ENCODE measurements around the gene ACVR1.

Gene ACVR1

DNA sequence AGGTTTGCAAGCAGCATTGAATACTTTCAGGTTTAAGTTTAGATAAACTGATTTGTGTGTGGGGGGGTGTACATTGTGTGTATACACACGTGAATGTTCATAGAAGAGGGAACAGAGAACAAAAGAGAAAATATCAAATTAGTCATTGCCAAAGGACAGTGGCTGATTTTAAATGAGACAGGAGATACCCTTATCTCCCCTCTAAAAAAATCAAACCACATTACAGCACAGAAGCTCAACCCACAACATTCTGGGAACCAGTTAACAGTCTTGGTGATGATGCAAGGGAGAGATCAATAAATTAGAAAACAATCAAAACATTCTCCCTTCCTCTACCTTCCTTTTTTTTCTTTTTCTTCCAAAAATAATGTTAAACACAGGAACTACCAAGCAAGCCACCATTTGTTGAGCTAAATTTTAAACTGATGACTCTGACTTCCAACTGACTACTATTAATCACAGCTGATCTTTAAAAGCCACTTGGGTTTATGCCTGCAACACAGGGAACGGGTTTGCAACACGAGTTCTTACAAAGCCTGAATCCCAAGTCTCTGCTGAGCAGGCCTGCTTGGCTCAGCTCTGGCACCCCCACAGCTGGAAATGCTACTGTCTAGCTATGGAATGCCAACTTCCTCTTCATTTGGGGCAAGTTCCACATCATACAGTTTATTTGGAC, 128.3 kb downstream of the ACVR1 start:
- DNase-seq = no peak
- H2AK5ac ChIP-seq (ENCODE audit: low read length) = no peak overlapping the region
- no peaks in the 10 kb centered on the region for H3K79me2 ChIP-seq (ENCODE audit: control insufficient read depth, insufficient read depth, low read length, poor library complexity)
- no peak overlapping the region for H2BK12ac ChIP-seq (ENCODE audit: low read length)
- no CpG with 5 or more reads among the region's 3 CpGs for WGBS (ENCODE audit: extremely low coverage, insufficient coverage, insufficient read length)
- peaks cover 0 to 13% of the 10 kb centered on the region in 2 experiments for H3K36me3 ChIP-seq (ENCODE audit: control insufficient read depth in 1 of 2, insufficient read depth in 2 of 2, low read length in 2 of 2)
- H3K4ac ChIP-seq (ENCODE audit: low read depth, low read length) = no peak overlapping the region
- H4K12ac ChIP-seq (ENCODE audit: low read depth, low read length) = no peak overlapping the region
- H3K27ac ChIP-seq (ENCODE audit: low read depth, low read length) = no peak overlapping the region
- no peaks in the 10 kb centered on the region for H3K9me3 ChIP-seq (ENCODE audit: insufficient read depth, low read depth, low read length)
- H4K91ac ChIP-seq (ENCODE audit: low read depth, low read length) = no peak overlapping the region
- no peak overlapping the region for H3K4me3 ChIP-seq (ENCODE audit: low read depth, low read length)
- H3K4me2 ChIP-seq (ENCODE audit: low read length) = no peak overlapping the region
- H3K27me3 ChIP-seq (ENCODE audit: insufficient read depth, low read length) = no peaks in the 10 kb centered on the region
- no peak overlapping the region for H3K14ac ChIP-seq (ENCODE audit: low read length)
- no peak overlapping the region for H2BK5ac ChIP-seq (ENCODE audit: low read depth, low read length, poor library complexity)
- H2AFZ ChIP-seq (ENCODE audit: insufficient read depth, low read length, poor library complexity) = no peak overlapping the region
- H3K79me1 ChIP-seq (ENCODE audit: low read length) = no peaks in the 10 kb centered on the region
- no peak overlapping the region for H4K8ac ChIP-seq (ENCODE audit: low read depth, low read length)
- H2BK120ac ChIP-seq (ENCODE audit: insufficient read depth, low read length, poor library complexity) = no peak overlapping the region
- no peak overlapping the region for H3K9ac ChIP-seq (ENCODE audit: low read length)
- H3K18ac ChIP-seq (ENCODE audit: low read length) = no peak overlapping the region
- H3K23ac ChIP-seq (ENCODE audit: low read length) = no peak overlapping the region
- no peaks in the 10 kb centered on the region for H3K4me1 ChIP-seq (ENCODE audit: control insufficient read depth in 1 of 2, insufficient read depth in 2 of 2, low read length in 2 of 2)

DNA sequence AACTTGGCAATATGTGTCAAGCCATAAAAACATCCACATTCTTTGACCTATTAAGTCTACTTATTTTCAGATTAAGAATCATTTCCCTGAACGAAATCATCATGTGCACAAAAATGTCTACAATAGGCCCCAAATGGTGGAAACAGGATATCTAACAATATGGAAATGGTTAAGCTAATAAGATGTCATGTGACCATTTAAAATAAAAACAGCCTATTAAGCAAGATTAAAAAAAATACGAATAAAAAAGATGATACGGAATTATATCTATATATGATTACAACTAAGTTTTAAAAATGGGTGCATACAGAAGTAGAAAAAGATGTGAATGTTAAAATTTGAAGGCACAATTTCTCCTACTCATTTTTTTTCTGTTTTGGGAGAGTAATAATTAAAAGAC, 128.8 kb downstream of the ACVR1 start:
- Histone ChIP-seq H3K36me3 (ENCODE audit: control insufficient read depth in 1 of 2, insufficient read depth in 2 of 2, low read length in 2 of 2) (peaks cover 0 to 13% of the 10 kb centered on the region in 2 experiments), H3K79me1 (ENCODE audit: low read length) (no peaks in the 10 kb centered on the region), H4K91ac (ENCODE audit: low read depth, low read length) (no peak overlapping the region), H3K4me1 (ENCODE audit: control insufficient read depth in 1 of 2, insufficient read depth in 2 of 2, low read length in 2 of 2) (no peaks in the 10 kb centered on the region), H3K27me3 (ENCODE audit: insufficient read depth, low read length) (no peaks in the 10 kb centered on the region), H4K12ac (ENCODE audit: low read depth, low read length) (no peak overlapping the region), H3K14ac (ENCODE audit: low read length) (no peak overlapping the region), H3K4ac (ENCODE audit: low read depth, low read length) (no peak overlapping the region), H3K4me2 (ENCODE audit: low read length) (no peak overlapping the region), H4K8ac (ENCODE audit: low read depth, low read length) (no peak overlapping the region), H3K9me3 (ENCODE audit: insufficient read depth, low read depth, low read length) (no peaks in the 10 kb centered on the region), H3K9ac (ENCODE audit: low read length) (no peak overlapping the region), H3K79me2 (ENCODE audit: control insufficient read depth, insufficient read depth, low read length, poor library complexity) (no peaks in the 10 kb centered on the region), H2BK12ac (ENCODE audit: low read length) (no peak overlapping the region), H2BK5ac (ENCODE audit: low read depth, low read length, poor library complexity) (no peak overlapping the region), H3K23ac (ENCODE audit: low read length) (no peak overlapping the region), H2AFZ (ENCODE audit: insufficient read depth, low read length, poor library complexity) (no peak overlapping the region), H3K18ac (ENCODE audit: low read length) (no peak overlapping the region), H2AK5ac (ENCODE audit: low read length) (no peak overlapping the region), H3K27ac (ENCODE audit: low read depth, low read length) (no peak overlapping the region), H2BK120ac (ENCODE audit: insufficient read depth, low read length, poor library complexity) (no peak overlapping the region), H3K4me3 (ENCODE audit: low read depth, low read length) (no peak overlapping the region)
- WGBS (ENCODE audit: extremely low coverage, insufficient coverage, insufficient read length) = 100% methylated on average over 1 of the region's 3 CpGs
- no peak for DNase-seq

DNA sequence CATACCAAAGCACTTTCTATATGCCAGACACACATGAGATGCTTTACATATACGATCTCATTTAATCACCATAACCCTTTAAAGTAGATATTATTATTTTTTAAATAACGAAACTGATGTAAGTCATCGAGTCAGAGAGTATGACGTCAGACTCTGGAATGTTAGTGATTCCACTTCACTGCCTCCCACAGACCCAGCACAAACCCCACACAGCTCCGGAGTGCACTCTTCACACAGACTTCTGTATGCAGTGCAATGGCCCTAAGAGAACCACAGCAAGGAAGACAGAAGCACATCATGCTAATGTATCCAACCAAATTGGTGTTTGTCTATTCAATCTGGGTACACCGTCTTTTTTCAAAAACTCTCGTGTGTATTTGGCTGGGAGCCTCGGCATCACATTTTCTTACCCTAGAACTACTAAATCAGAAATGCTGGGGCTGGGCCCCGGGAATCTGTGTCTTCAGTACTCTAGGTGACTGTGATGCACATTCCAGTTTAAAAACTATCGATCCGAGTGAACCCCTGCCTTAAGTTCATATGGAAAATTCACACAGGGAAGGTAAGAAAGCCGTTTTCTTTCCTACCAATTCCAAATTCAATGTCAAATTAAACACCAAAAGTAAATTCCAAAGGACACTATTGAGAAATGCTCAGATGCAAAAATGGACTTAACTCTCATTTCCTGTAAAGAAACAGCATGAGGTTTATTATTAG, 129.7 kb downstream of the ACVR1 start:
- no peak overlapping the region for H4K91ac ChIP-seq (ENCODE audit: low read depth, low read length)
- H3K9ac ChIP-seq (ENCODE audit: low read length) = no peak overlapping the region
- H3K79me2 ChIP-seq (ENCODE audit: control insufficient read depth, insufficient read depth, low read length, poor library complexity) = no peaks in the 10 kb centered on the region
- DNase-seq = no peak
- H3K4me3 ChIP-seq (ENCODE audit: low read depth, low read length) = no peak overlapping the region
- H2AFZ ChIP-seq (ENCODE audit: insufficient read depth, low read length, poor library complexity) = no peak overlapping the region
- H3K4me2 ChIP-seq (ENCODE audit: low read length) = no peak overlapping the region
- no peak overlapping the region for H3K18ac ChIP-seq (ENCODE audit: low read length)
- H3K36me3 ChIP-seq (ENCODE audit: control insufficient read depth in 1 of 2, insufficient read depth in 2 of 2, low read length in 2 of 2) = peaks cover 0 to 13% of the 10 kb centered on the region in 2 experiments
- no peak overlapping the region for H2BK5ac ChIP-seq (ENCODE audit: low read depth, low read length, poor library complexity)
- H4K12ac ChIP-seq (ENCODE audit: low read depth, low read length) = no peak overlapping the region
- H3K27me3 ChIP-seq (ENCODE audit: insufficient read depth, low read length) = no peaks in the 10 kb centered on the region
- no peaks in the 10 kb centered on the region for H3K9me3 ChIP-seq (ENCODE audit: insufficient read depth, low read depth, low read length)
- H4K8ac ChIP-seq (ENCODE audit: low read depth, low read length) = no peak overlapping the region
- no peaks in the 10 kb centered on the region for H3K4me1 ChIP-seq (ENCODE audit: control insufficient read depth in 1 of 2, insufficient read depth in 2 of 2, low read length in 2 of 2)
- H3K27ac ChIP-seq (ENCODE audit: low read depth, low read length) = no peak overlapping the region
- H2BK12ac ChIP-seq (ENCODE audit: low read length) = no peak overlapping the region
- H3K23ac ChIP-seq (ENCODE audit: low read length) = no peak overlapping the region
- H3K79me1 ChIP-seq (ENCODE audit: low read length) = no peaks in the 10 kb centered on the region
- H2AK5ac ChIP-seq (ENCODE audit: low read length) = no peak overlapping the region
- H2BK120ac ChIP-seq (ENCODE audit: insufficient read depth, low read length, poor library complexity) = no peak overlapping the region
- H3K4ac ChIP-seq (ENCODE audit: low read depth, low read length) = no peak overlapping the region
- WGBS (ENCODE audit: extremely low coverage, insufficient coverage, insufficient read length) = no CpG with 5 or more reads among the region's 12 CpGs
- H3K14ac ChIP-seq (ENCODE audit: low read length) = no peak overlapping the region

DNA sequence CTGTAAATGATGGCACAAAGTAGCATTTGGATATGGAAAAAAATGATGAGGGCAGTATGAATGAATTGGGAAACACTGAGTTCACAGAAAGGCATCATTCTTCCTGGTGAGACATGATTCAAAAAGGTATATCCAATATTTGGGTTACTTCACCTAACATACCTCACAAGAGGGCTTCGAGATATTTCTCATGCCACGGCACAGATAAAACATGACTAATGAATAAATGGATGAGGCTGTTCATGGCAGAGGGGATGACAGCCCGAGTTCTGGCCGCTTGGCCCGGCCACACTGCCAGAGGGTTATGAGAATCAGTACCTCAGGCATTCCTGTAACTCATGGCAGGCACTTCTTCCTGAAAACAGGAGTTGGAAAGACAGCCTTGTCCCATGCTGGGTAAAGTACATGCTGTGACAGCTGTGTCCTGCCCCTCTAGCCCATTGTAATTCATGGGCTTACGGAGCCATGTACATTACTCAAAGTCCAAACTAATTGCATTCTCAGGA, 131.5 kb downstream of the ACVR1 start:
- Histone ChIP-seq H2BK5ac (ENCODE audit: low read depth, low read length, poor library complexity) (no peak overlapping the region), H2BK120ac (ENCODE audit: insufficient read depth, low read length, poor library complexity) (no peak overlapping the region), H3K27me3 (ENCODE audit: insufficient read depth, low read length) (no peaks in the 10 kb centered on the region), H3K4ac (ENCODE audit: low read depth, low read length) (no peak overlapping the region), H3K27ac (ENCODE audit: low read depth, low read length) (no peak overlapping the region), H3K18ac (ENCODE audit: low read length) (no peak overlapping the region), H4K91ac (ENCODE audit: low read depth, low read length) (no peak overlapping the region), H3K79me2 (ENCODE audit: control insufficient read depth, insufficient read depth, low read length, poor library complexity) (no peaks in the 10 kb centered on the region), H3K4me2 (ENCODE audit: low read length) (no peak overlapping the region), H2AFZ (ENCODE audit: insufficient read depth, low read length, poor library complexity) (no peak overlapping the region), H3K9ac (ENCODE audit: low read length) (no peak overlapping the region), H3K23ac (ENCODE audit: low read length) (no peak overlapping the region), H3K79me1 (ENCODE audit: low read length) (no peaks in the 10 kb centered on the region), H2AK5ac (ENCODE audit: low read length) (no peak overlapping the region), H4K8ac (ENCODE audit: low read depth, low read length) (no peak overlapping the region), H3K14ac (ENCODE audit: low read length) (no peak overlapping the region), H3K36me3 (ENCODE audit: control insufficient read depth in 1 of 2, insufficient read depth in 2 of 2, low read length in 2 of 2) (peaks cover 0 to 1% of the 10 kb centered on the region in 2 experiments), H3K9me3 (ENCODE audit: insufficient read depth, low read depth, low read length) (no peaks in the 10 kb centered on the region), H4K12ac (ENCODE audit: low read depth, low read length) (no peak overlapping the region), H3K4me1 (ENCODE audit: control insufficient read depth in 1 of 2, insufficient read depth in 2 of 2, low read length in 2 of 2) (no peaks in the 10 kb centered on the region), H2BK12ac (ENCODE audit: low read length) (no peak overlapping the region), H3K4me3 (ENCODE audit: low read depth, low read length) (no peak overlapping the region)
- peak; percentile 75 to 80 for DNase-seq
- no CpG with 5 or more reads among the region's 6 CpGs for WGBS (ENCODE audit: extremely low coverage, insufficient coverage, insufficient read length)
